Upper lobe of left lung (tissue), 6 donors: ENCODE data around the gene IGSF11. TPM values are rescaled to one million over a fixed set of nuclear protein-coding genes. Genes with fewer than 3 reads are reported as not detected.

Experiments
- ATAC-seq, 2 donors: fragments of 200-7000 bp; cut with Tn5 transposase; one replicate each; pipeline ENCODE4 v1.9.1; 2022; ENCODE audit warnings: mild to moderate bottlenecking in 2 of 2, moderate library complexity in 2 of 2; ENCODE audit not compliant: low FRiP score in 2 of 2
- DNase-seq, 2 donors: peaks; one replicate each; pipeline ENCODE4 v3.0.0-alpha.2; 2019 to 2020
- H3K27ac ChIP-seq, 4 donors: fragments of 200-600 bp; sonication (generic); one replicate each; pipeline ENCODE4 v1.5.1; 2016 to 2019
- H3K27me3 ChIP-seq, 4 donors: fragments of 200-600 bp; sonication (generic); one replicate each; pipeline ENCODE4 v1.5.1; 2017 to 2019
- H3K36me3 ChIP-seq, 4 donors: fragments of 200-600 bp; sonication (generic); one replicate each; pipeline ENCODE4 v1.5.1; 2016 to 2019
- H3K4me1 ChIP-seq, 4 donors: fragments of 200-600 bp; sonication (generic); one replicate each; pipeline ENCODE4 v1.5.1; 2018 to 2019
- H3K4me3 ChIP-seq, 4 donors: fragments of 200-600 bp; sonication (generic); one replicate each; pipeline ENCODE4 v1.5.1; 2017 to 2019; ENCODE audit warnings: mild to moderate bottlenecking in 2 of 4, moderate library complexity in 1 of 4
- H3K9me3 ChIP-seq, 4 donors: fragments of 200-600 bp; sonication (generic); one replicate each; pipeline ENCODE4 v1.5.1; 2018 to 2019
- CTCF ChIP-seq, 6 experiments: fragments of 450-650 bp in 4 of 6; fragments of 200-600 bp in 2 of 6; sonication (generic) in 2 of 6; IDR thresholded peaks; one replicate each; pipeline ENCODE4 v1.5.1; 2016 to 2019; ENCODE audit warnings: antibody characterized with exemption in 6 of 6
- EP300 ChIP-seq, 4 donors: sonication (generic); formaldehyde crosslinking; IDR thresholded peaks; one replicate each; pipeline ENCODE4 v1.5.1; 2017; ENCODE audit warnings: antibody characterized with exemption in 4 of 4, control low read depth in 2 of 4
- POLR2A ChIP-seq, 4 donors: fragments of 450-650 bp; IDR thresholded peaks; one replicate each; pipeline ENCODE4 v1.5.1; 2016 to 2017; ENCODE audit warnings: antibody characterized with exemption in 4 of 4, mild to moderate bottlenecking in 2 of 4
- POLR2AphosphoS5 ChIP-seq, 2 donors: sonication (generic); formaldehyde crosslinking; IDR thresholded peaks; one replicate each; pipeline ENCODE4 v1.5.1; 2017; ENCODE audit warnings: antibody characterized with exemption in 2 of 2
- WGBS, 2 donors: methylation state at CpG; one replicate each; pipeline ENCODE4 v1.1.5; 2017 to 2018; 5-methylcytosine and 5-hydroxymethylcytosine counted together
- total RNA-seq, 6 donors: library from RNA; depleted of rRNA in 4 of 6; stranded (reverse); fragments of >200 nt in 4 of 6; gene quantifications; one replicate each; pipeline versions ENCODE4 v1.1.0 to v1.2.1, GENCODE V29; 2016 to 2021
- donor health status: DM: no; HTN: no; CAD: no; lungs with moderate emphysema.
- donor health status: DM: no; HTN: yes; CAD: no; lungs with severe emphysema.

Gene IGSF11
- total RNA-seq, 6 donors from 2014 or later, result 0.11 to 0.71 (median 0.14) TPM; not detected in 3

GRCh38 chr3:118990823-118991560 is 43.7 kb downstream of the IGSF11 start:
- Histone ChIP-seq H3K27me3 (no peaks in the 10 kb centered on the region), H3K4me1 (peaks cover 0 to 5% (median 0%) of the 10 kb centered on the region in 4 donors), H3K4me3 (no peak overlapping the region), H3K9me3 (no peaks in the 10 kb centered on the region), H3K27ac (no peak overlapping the region), H3K36me3 (no peaks in the 10 kb centered on the region)
- ATAC-seq, result no peak
- no peak for DNase-seq
- WGBS, 2 donors, result 68 to 79% methylated on average over 3 of the region's 3 CpGs
- TF ChIP-seq POLR2A (IDR thresholded peaks at IDR 0.05), result no peak
- no peak for TF ChIP-seq EP300 (IDR thresholded peaks at IDR 0.05)
- TF ChIP-seq POLR2AphosphoS5 (IDR thresholded peaks at IDR 0.05), result no peak
- no peak for TF ChIP-seq CTCF (IDR thresholded peaks at IDR 0.05)

GRCh38 chr3:118988198-118989130 is 46.2 kb downstream of the IGSF11 start:
- no peak for ATAC-seq
- Histone ChIP-seq H3K36me3 (no peaks in the 10 kb centered on the region), H3K4me3 (no peak overlapping the region), H3K27me3 (no peaks in the 10 kb centered on the region), H3K27ac (no peak overlapping the region), H3K4me1 (peaks cover 0 to 5% (median 0%) of the 10 kb centered on the region in 4 donors), H3K9me3 (no peaks in the 10 kb centered on the region)
- DNase-seq, result no peak
- TF ChIP-seq CTCF (IDR thresholded peaks at IDR 0.05) (no peak), POLR2AphosphoS5 (IDR thresholded peaks at IDR 0.05) (no peak), POLR2A (IDR thresholded peaks at IDR 0.05) (no peak), EP300 (IDR thresholded peaks at IDR 0.05) (no peak)
- WGBS, 2 donors, result 51 to 54% methylated on average over 6 of the region's 6 CpGs

- no peak for ATAC-seq
- H3K27me3 ChIP-seq, result no peaks in the 10 kb centered on the region
- whole genome bisulfite sequencing, 2 donors, result 9 to 24% methylated on average over 2 of the region's 2 CpGs
- H3K4me1 ChIP-seq, result peaks cover 0 to 5% (median 0%) of the 10 kb centered on the region in 4 donors
- no peaks in the 10 kb centered on the region for H3K9me3 ChIP-seq
- H3K27ac ChIP-seq, result no peak overlapping the region
- no peak for TF ChIP-seq CTCF (IDR thresholded peaks at IDR 0.05)
- no peak for TF ChIP-seq POLR2A (IDR thresholded peaks at IDR 0.05)
- TF ChIP-seq POLR2AphosphoS5 (IDR thresholded peaks at IDR 0.05), result no peak
- no peak for TF ChIP-seq EP300 (IDR thresholded peaks at IDR 0.05)
- H3K4me3 ChIP-seq, result no peak overlapping the region
- no peaks in the 10 kb centered on the region for H3K36me3 ChIP-seq
- no peak for DNase-seq
Measured at GRCh38 chr3:118987477-118987876, 47.2 kb downstream of the IGSF11 start.

GRCh38 chr3:118986734-118987133 is 47.9 kb downstream of the IGSF11 start:
- no peak for DNase-seq
- no peak overlapping the region for H3K4me3 ChIP-seq
- no peaks in the 10 kb centered on the region for H3K27me3 ChIP-seq
- H3K27ac ChIP-seq, result no peak overlapping the region
- H3K4me1 ChIP-seq, result peaks cover 0 to 5% (median 0%) of the 10 kb centered on the region in 4 donors
- TF ChIP-seq POLR2A (IDR thresholded peaks at IDR 0.05) (no peak), EP300 (IDR thresholded peaks at IDR 0.05) (no peak), POLR2AphosphoS5 (IDR thresholded peaks at IDR 0.05) (no peak), CTCF (IDR thresholded peaks at IDR 0.05) (no peak)
- H3K36me3 ChIP-seq, result no peaks in the 10 kb centered on the region
- ATAC-seq, result no peak
- H3K9me3 ChIP-seq, result no peaks in the 10 kb centered on the region
- 75 to 81% methylated on average over 2 of the region's 2 CpGs for WGBS, 2 donors
